Right lobe of liver (tissue), 6 donors: ENCODE results near the gene SIRT2. TPM values are rescaled to one million over a fixed set of nuclear protein-coding genes. Genes with fewer than 3 reads are reported as not detected.

ENCODE experiments used
- ATAC-seq, 4 donors: fragments of 200-7000 bp; cut with Tn5 transposase; one replicate each; pipeline ENCODE4 v1.9.1; 2020; ENCODE audit warnings: mild to moderate bottlenecking in 4 of 4, moderate library complexity in 4 of 4
- DNase-seq, 3 donors: peaks; one replicate each; pipeline ENCODE4 v3.0.0-alpha.2; 2020
- H3K27ac ChIP-seq, 3 donors: fragments of 200-600 bp; one replicate each; pipeline ENCODE4 v1.8.0; 2022
- H3K27me3 ChIP-seq, 2 donors: fragments of 200-600 bp; one replicate each; pipeline ENCODE4 v1.8.0; 2022
- H3K36me3 ChIP-seq, 4 donors: fragments of 200-600 bp; sonication (generic) in 1 of 4; one replicate each; pipeline versions ENCODE4 v1.5.1 to v1.8.0; 2017 to 2022; ENCODE audit warnings: control low read depth in 1 of 4
- H3K4me1 ChIP-seq, 4 donors: fragments of 200-600 bp; sonication (generic) in 1 of 4; one replicate each; pipeline versions ENCODE4 v1.5.1 to v1.8.0; 2017 to 2022; ENCODE audit warnings: control low read depth in 1 of 4
- H3K4me3 ChIP-seq, 3 donors: fragments of 200-600 bp; one replicate each; pipeline ENCODE4 v1.8.0; 2022
- H3K9me3 ChIP-seq, 4 donors: fragments of 200-600 bp; sonication (generic) in 1 of 4; one replicate each; pipeline versions ENCODE4 v1.5.1 to v1.8.0; 2017 to 2022; ENCODE audit warnings: control low read depth in 1 of 4
- POLR2A ChIP-seq: fragments of 450-650 bp; IDR thresholded peaks from one replicate; pipeline ENCODE4 v1.6.1; 2017; ENCODE audit warnings: antibody characterized with exemption, mild to moderate bottlenecking
- WGBS: methylation state at CpG from one replicate; pipeline ENCODE4 v1.1.6; 2018; ENCODE audit warnings: low coverage, low lambda C conversion rate; ENCODE audit not compliant: insufficient coverage; ENCODE audit errors: missing lambda C conversion rate; 5-methylcytosine and 5-hydroxymethylcytosine counted together
- intact Hi-C, 2 donors: fragments of 100-400 bp; cut with DNase I; formaldehyde crosslinking; loops; one replicate each; pipeline versions ENCODE4 v1.11.2 to v1.14.1; 2022
- total RNA-seq, 6 experiments: library from RNA; depleted of rRNA in 2 of 6; stranded (reverse); fragments of >200 nt in 2 of 6; fragmentation: NEBNext Ultra II Directional in 3 of 6; extraction: Animal tissue kit (Norgen Biotek cat#: 25700) in 3 of 6; gene quantifications; one replicate each; pipeline versions ENCODE4 v1.1.0 to v1.2.4, GENCODE V29; 2016 to 2023
- TF ChIP-seq, protein P1 (sequence below), 4 donors: fragments of 200-600 bp in 3 of 4; fragments of 450-650 bp in 1 of 4; IDR thresholded peaks; one replicate each; pipeline versions ENCODE4 v1.5.1 to v1.8.0; 2016 to 2022; ENCODE audit warnings: antibody characterized with exemption in 4 of 4, mild to moderate bottlenecking in 2 of 4
- donor health status: DM: no; HTN: yes; CAD: no.
- donor health status: DM: no; HTN: no; CAD: no.
- donor health status: DM: no; HTN: no; CAD: no.
- donor health status: DM: no; HTN: yes; CAD: no.
- donor health status: DM: no; HTN: yes; CAD: no.

Gene SIRT2
- total RNA-seq, 6 experiments from 2014 or later = 28.6 to 62.0 (median 32.5) TPM

DNA sequence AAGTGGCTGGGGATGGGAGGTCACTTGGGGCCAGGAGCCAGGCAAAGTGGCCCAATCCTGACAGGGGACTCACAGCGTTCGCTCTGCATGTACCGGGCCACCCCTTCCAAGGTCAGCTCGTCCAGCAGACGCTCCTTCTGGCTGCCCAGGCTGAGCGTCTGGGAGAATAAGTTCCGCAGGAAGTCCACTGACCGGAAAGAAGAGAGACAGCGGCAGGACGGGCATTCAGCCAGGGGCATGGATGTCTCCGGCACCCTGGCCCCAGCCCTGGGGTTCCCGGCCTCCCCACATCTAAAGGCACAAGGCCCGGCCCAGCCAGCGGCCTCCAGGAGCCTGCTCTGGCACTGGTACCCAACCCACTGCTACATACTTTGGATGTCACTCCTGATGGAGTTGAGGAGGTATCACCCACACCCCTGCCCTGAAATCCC, 6.1 kb downstream of the SIRT2 start:
- Histone ChIP-seq H3K27me3 (no peaks in the 10 kb centered on the region), H3K4me1 (peaks cover 0 to 3% (median 0%) of the 10 kb centered on the region in 4 donors), H3K27ac (peak overlapping the region in 1 of 3 donors; percentile 28), H3K4me3 (no peak overlapping the region), H3K36me3 (peaks cover 0 to 14% (median 0%) of the 10 kb centered on the region in 4 donors), H3K9me3 (no peaks in the 10 kb centered on the region)
- 93% methylated on average over 3 of the region's 14 CpGs for WGBS
- DNase-seq (no peak), ATAC-seq (peak; percentile 29 to 64 (median 52))
- intact Hi-C loops = no loop called here
- TF ChIP-seq, protein P1, sequence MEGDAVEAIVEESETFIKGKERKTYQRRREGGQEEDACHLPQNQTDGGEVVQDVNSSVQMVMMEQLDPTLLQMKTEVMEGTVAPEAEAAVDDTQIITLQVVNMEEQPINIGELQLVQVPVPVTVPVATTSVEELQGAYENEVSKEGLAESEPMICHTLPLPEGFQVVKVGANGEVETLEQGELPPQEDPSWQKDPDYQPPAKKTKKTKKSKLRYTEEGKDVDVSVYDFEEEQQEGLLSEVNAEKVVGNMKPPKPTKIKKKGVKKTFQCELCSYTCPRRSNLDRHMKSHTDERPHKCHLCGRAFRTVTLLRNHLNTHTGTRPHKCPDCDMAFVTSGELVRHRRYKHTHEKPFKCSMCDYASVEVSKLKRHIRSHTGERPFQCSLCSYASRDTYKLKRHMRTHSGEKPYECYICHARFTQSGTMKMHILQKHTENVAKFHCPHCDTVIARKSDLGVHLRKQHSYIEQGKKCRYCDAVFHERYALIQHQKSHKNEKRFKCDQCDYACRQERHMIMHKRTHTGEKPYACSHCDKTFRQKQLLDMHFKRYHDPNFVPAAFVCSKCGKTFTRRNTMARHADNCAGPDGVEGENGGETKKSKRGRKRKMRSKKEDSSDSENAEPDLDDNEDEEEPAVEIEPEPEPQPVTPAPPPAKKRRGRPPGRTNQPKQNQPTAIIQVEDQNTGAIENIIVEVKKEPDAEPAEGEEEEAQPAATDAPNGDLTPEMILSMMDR (IDR thresholded peaks at IDR 0.05) = no peak
- no peak for TF ChIP-seq POLR2A

DNA sequence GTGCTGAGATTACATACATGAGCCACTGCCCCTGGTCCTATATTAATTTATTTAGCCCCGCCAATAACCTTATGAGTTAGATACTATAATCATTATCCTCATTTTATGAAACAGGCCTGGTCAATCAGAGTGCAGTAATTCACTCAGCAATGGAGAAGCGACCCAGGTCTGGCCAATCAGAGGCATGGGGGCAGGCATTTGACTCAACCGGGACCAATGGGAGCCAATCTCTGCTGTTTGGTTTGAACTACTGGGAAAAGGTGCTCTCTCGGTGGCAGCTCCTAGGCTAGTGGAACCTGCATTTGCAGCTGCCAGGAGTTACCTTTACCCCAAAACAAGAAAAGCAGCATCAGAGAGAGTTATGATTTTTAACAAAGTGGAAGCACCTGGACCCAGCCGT, 6.6 kb downstream of the SIRT2 start:
- Histone ChIP-seq H3K4me3 (no peak overlapping the region), H3K27ac (peak overlapping the region in 1 of 3 donors; percentile 28), H3K4me1 (no peaks in the 10 kb centered on the region), H3K9me3 (no peaks in the 10 kb centered on the region), H3K36me3 (peaks cover 0 to 14% (median 3%) of the 10 kb centered on the region in 4 donors), H3K27me3 (no peaks in the 10 kb centered on the region)
- ATAC-seq = no peak
- DNase-seq = no peak
- WGBS = 77% methylated on average over 3 of the region's 5 CpGs
- TF ChIP-seq POLR2A = no peak
- TF ChIP-seq, protein P1 (IDR thresholded peaks at IDR 0.05) = no peak
- intact Hi-C loops = no loop called here

DNA sequence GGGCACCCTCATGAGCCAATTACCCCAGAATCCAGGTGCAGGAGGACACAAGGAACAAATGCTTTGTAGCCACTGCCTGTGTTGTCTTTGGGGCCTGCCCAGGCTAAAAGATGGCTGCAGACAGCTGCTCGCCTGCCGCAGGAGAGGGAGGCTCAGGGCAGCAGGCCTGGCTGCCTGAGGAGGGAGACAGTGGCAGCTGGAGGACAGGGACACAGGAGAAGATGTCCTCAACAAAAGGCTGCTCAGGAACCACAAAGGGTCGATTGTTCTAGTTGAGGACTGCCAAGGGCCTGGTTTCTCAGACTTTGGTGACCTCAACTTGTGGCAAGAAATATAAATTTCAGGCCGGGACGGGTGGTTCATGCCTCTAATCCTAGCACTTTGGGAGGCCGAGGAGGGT, 7.6 kb downstream of the SIRT2 start:
- no peak for ATAC-seq
- H3K36me3 ChIP-seq = peaks cover 0 to 14% (median 3%) of the 10 kb centered on the region in 4 donors
- WGBS = 100% methylated on average over 3 of the region's 6 CpGs

DNA sequence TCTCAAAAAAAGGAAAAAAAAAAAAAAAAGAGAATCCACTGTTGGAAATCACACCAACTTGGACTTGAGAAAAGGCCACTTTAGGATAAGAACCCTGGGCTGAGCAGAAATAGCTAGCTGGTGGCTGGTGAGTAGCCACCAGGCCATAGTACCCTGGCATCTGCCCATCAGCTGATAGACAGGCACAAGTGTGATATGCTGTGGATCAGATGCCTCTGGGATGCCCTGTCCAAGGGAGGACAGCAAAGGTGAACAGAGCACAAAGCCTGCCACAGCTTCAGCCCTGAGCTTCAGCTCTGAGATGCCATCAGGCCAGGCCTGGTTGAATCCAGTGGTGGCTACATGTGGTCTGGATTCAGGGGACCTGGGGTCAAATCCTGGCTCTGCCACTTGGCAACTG, 8.7 kb downstream of the SIRT2 start:
- no peak overlapping the region for H3K27ac ChIP-seq
- ATAC-seq (no peak), DNase-seq (no peak)
- H3K4me3 ChIP-seq = no peak overlapping the region
- intact Hi-C loops = no loop called here
- peaks cover 0 to 5% (median 3%) of the 10 kb centered on the region in 4 donors for H3K4me1 ChIP-seq
- H3K9me3 ChIP-seq = no peaks in the 10 kb centered on the region
- peaks cover 0 to 14% (median 3%) of the 10 kb centered on the region in 4 donors for H3K36me3 ChIP-seq
- no peak for TF ChIP-seq POLR2A
- no peaks in the 10 kb centered on the region for H3K27me3 ChIP-seq

More for the DNA sequence above, 7.6 kb downstream of the SIRT2 start:
- no peak for DNase-seq
- H3K4me3 ChIP-seq = no peak overlapping the region
- H3K9me3 ChIP-seq = no peaks in the 10 kb centered on the region
- no peak for TF ChIP-seq POLR2A
- TF ChIP-seq, protein P1 (IDR thresholded peaks at IDR 0.05) = no peak
- H3K4me1 ChIP-seq = no peaks in the 10 kb centered on the region
- H3K27ac ChIP-seq = no peak overlapping the region
- no peaks in the 10 kb centered on the region for H3K27me3 ChIP-seq
- intact Hi-C loops = no loop called here

DNA sequence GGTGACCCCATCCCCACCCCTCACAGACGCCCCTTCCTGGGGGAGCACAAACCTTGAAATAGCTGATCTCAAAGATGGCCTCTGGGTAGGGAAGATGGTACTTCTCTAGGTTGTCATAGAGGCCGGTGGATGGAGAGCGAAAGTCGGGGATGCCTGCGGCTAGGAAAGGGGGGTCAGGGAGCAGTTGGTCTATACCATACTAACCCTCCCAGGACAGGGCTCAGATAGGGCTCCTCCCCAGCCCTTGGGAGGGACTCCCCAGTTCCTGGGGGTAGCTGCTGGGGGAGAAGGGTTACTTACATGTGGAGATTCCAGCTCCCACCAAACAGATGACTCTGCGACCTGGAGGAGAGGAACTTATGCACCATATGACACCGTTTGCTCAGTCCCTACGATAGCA, 9.6 kb downstream of the SIRT2 start:
- no peaks in the 10 kb centered on the region for H3K9me3 ChIP-seq
- no peaks in the 10 kb centered on the region for H3K27me3 ChIP-seq
- H3K4me3 ChIP-seq = no peak overlapping the region
- WGBS = 91% methylated on average over 8 of the region's 8 CpGs
- H3K36me3 ChIP-seq = peaks cover 0 to 14% (median 3%) of the 10 kb centered on the region in 4 donors
- peaks cover 0 to 8% (median 4%) of the 10 kb centered on the region in 4 donors for H3K4me1 ChIP-seq
- H3K27ac ChIP-seq = no peak overlapping the region
- TF ChIP-seq, protein P1 (IDR thresholded peaks at IDR 0.05) = no peak
- no peak for TF ChIP-seq POLR2A
- intact Hi-C loops = no loop called here
- ATAC-seq (no peak), DNase-seq (no peak)
